ENCODE results near the gene ZFP36L1. TPM values are rescaled to one million over a fixed set of nuclear protein-coding genes. Genes with fewer than 3 reads are reported as not detected.
A peak's percentile ranks its signal among the peaks of the same experiment; 100 is the strongest.

The ZFP36L1 gene
- total and polyA plus RNA-seq, 2 of the 13 experiments (the other 11 are each of a cell fraction or from before 2014, with no cell fraction given), result 7.4 to 10.2 TPM

- no peak for TF ChIP-seq ZNF646 (CRISPR knock-in tag; IDR thresholded peaks at IDR 0.05)
- no peak for TF ChIP-seq IRF2 (CRISPR knock-in tag; IDR thresholded peaks at IDR 0.05)
- no peak for TF ChIP-seq AHDC1 (CRISPR knock-in tag; IDR thresholded peaks at IDR 0.05; ENCODE audit: borderline replicate concordance)
- TF ChIP-seq ZNF614 (CRISPR knock-in tag; IDR thresholded peaks at IDR 0.05; ENCODE audit: borderline replicate concordance), result no peak
- no peak for TF ChIP-seq SUZ12 (IDR thresholded peaks at IDR 0.05; ENCODE audit: low read depth, low read length)
- TF ChIP-seq TBL1XR1 (IDR thresholded peaks at IDR 0.05; ENCODE audit: borderline replicate concordance, low read length, partially characterized antibody), result no peak
- no peak for TF ChIP-seq NR0B2 (CRISPR knock-in tag; IDR thresholded peaks at IDR 0.05)
- no peak for TF ChIP-seq ZNF10 (CRISPR knock-in tag; IDR thresholded peaks at IDR 0.05; ENCODE audit: borderline replicate concordance, low read depth)
- TF ChIP-seq ZIK1 (CRISPR knock-in tag; IDR thresholded peaks at IDR 0.05; ENCODE audit: borderline replicate concordance, low read depth), result no peak
- TF ChIP-seq KMT2A (CRISPR knock-in tag; IDR thresholded peaks at IDR 0.05), result no peak; the same call in 1 of the 2 replicates
- peak; percentile 79 for TF ChIP-seq GTF2F1 (IDR thresholded peaks at IDR 0.05; ENCODE audit: low read length)
- TF ChIP-seq ZNF644 (CRISPR knock-in tag; IDR thresholded peaks at IDR 0.05; ENCODE audit: low read depth), result no peak
- no peak; the same call in 1 of the 2 replicates for TF ChIP-seq ZNF556 (CRISPR knock-in tag; IDR thresholded peaks at IDR 0.05; ENCODE audit: borderline replicate concordance)
Observed at GRCh38 chr14:68792979-68793733, at the start of gene ZFP36L1 (continued).

Data from HepG2 (cell line).